HG03439 (cell line): ENCODE data around the gene GPRC5B.

Source experiments
- ATAC-seq: cut with Tn5 transposase; IDR thresholded peaks from one replicate; pipeline ENCODE4 v1.9.1; 2021; ENCODE audit warnings: mild to moderate bottlenecking, moderate library complexity; ENCODE audit not compliant: unreplicated experiment

GPRC5B gene

GRCh38 chr16:19898924-19899604 is 14.4 kb upstream of the GPRC5B start:
- ATAC-seq: no peak

GRCh38 chr16:19898166-19898565 is 13.5 kb upstream of the GPRC5B start:
- no peak for ATAC-seq

GRCh38 chr16:19896951-19897350 is 12.3 kb upstream of the GPRC5B start:
- no peak for ATAC-seq

GRCh38 chr16:19894586-19894985 is 9.9 kb upstream of the GPRC5B start:
- ATAC-seq: no peak

GRCh38 chr16:19892902-19893301 is 8.3 kb upstream of the GPRC5B start:
- no peak for ATAC-seq

- ATAC-seq: no peak
Observed at GRCh38 chr16:19890901-19891300, 6.3 kb upstream of the GPRC5B start.

- no peak for ATAC-seq
Observed at GRCh38 chr16:19888834-19889233, 4.2 kb upstream of the GPRC5B start.

- peak; percentile 69 for ATAC-seq
Observed at GRCh38 chr16:19886073-19886941, 1.7 kb upstream of the GPRC5B start.

- no peak for ATAC-seq
Observed at GRCh38 chr16:19885451-19886072, 914 bp upstream of the GPRC5B start.

GRCh38 chr16:19883966-19884485 is 622 bp downstream of the GPRC5B start:
- no peak for ATAC-seq

GRCh38 chr16:19883296-19883965 is 1.2 kb downstream of the GPRC5B start:
- no peak for ATAC-seq

GRCh38 chr16:19882646-19883045 is 2.0 kb downstream of the GPRC5B start:
- no peak for ATAC-seq

- no peak for ATAC-seq
Observed at GRCh38 chr16:19882186-19882585, 2.5 kb downstream of the GPRC5B start.

GRCh38 chr16:19881783-19882182 is 2.9 kb downstream of the GPRC5B start:
- ATAC-seq: no peak

- ATAC-seq: no peak
Observed at GRCh38 chr16:19881028-19881427, 3.6 kb downstream of the GPRC5B start.

GRCh38 chr16:19879241-19879792 is 5.3 kb downstream of the GPRC5B start:
- no peak for ATAC-seq

- no peak for ATAC-seq
Observed at GRCh38 chr16:19878757-19879156, 5.9 kb downstream of the GPRC5B start.

GRCh38 chr16:19876501-19877059 is 8.1 kb downstream of the GPRC5B start:
- ATAC-seq: no peak

- ATAC-seq: no peak
Observed at GRCh38 chr16:19875900-19876299, 8.7 kb downstream of the GPRC5B start.

GRCh38 chr16:19874851-19875546 is 9.6 kb downstream of the GPRC5B start:
- no peak for ATAC-seq
